ENCODE data around the gene KCNG2.

DNA sequence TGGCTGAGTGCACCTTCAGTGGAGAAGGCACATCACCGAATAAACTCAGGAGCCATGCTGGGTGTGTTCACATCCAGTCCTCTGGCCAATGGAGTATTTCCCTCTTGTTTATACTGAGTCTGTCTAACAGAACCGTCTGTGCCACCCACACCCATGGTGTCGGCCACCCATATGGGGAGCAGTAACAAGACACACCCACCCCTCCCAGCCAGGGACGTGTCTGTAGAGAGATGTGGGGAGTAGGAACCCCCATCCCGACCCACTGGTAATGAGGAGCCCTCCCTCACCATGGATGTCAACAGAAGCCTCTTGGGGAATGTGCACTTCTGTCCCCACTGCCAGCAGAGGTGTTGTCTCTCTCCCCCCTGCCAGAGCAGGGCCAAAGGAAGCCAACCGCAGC, 37.1 kb downstream of the KCNG2 start:
- TF ChIP-seq, protein P1, sequence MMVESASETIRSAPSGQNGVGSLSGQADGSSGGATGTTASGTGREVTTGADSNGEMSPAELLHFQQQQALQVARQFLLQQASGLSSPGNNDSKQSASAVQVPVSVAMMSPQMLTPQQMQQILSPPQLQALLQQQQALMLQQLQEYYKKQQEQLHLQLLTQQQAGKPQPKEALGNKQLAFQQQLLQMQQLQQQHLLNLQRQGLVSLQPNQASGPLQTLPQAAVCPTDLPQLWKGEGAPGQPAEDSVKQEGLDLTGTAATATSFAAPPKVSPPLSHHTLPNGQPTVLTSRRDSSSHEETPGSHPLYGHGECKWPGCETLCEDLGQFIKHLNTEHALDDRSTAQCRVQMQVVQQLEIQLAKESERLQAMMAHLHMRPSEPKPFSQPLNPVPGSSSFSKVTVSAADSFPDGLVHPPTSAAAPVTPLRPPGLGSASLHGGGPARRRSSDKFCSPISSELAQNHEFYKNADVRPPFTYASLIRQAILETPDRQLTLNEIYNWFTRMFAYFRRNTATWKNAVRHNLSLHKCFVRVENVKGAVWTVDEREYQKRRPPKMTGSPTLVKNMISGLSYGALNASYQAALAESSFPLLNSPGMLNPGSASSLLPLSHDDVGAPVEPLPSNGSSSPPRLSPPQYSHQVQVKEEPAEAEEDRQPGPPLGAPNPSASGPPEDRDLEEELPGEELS (CRISPR knock-in tag; IDR thresholded peaks at IDR 0.05; ENCODE audit: borderline replicate concordance), result no peak
- TF ChIP-seq MEF2D (tag; conservative IDR thresholded peaks at IDR 0.05; ENCODE audit: low read depth) (no peak), SMAD1 (IDR thresholded peaks at IDR 0.05; ENCODE audit: low read depth, low read length, partially characterized antibody) (no peak), NFRKB (IDR thresholded peaks at IDR 0.05; ENCODE audit: low read depth) (no peak), FOXA1 (IDR thresholded peaks at IDR 0.05; ENCODE audit: borderline replicate concordance) (no peak), MAFK (IDR thresholded peaks at IDR 0.05; ENCODE audit: low read length) (no peak), PPARD (CRISPR knock-in tag; IDR thresholded peaks at IDR 0.05) (no peak), ZBTB17 (CRISPR knock-in tag; IDR thresholded peaks at IDR 0.05) (no peak), GATA2 (CRISPR knock-in tag; IDR thresholded peaks at IDR 0.05) (no peak), TEAD4 (IDR thresholded peaks at IDR 0.05; ENCODE audit: low read length) (no peak), TEAD4 (CRISPR knock-in tag; IDR thresholded peaks at IDR 0.05; ENCODE audit: borderline replicate concordance) (no peak), RFX7 (CRISPR knock-in tag; IDR thresholded peaks at IDR 0.05) (no peak), POLR2A (conservative IDR thresholded peaks at IDR 0.05) (no peak), MYNN (IDR thresholded peaks at IDR 0.05) (no peak), MYNN (CRISPR knock-in tag; IDR thresholded peaks at IDR 0.05) (no peak)
- TF ChIP-seq, protein P2, sequence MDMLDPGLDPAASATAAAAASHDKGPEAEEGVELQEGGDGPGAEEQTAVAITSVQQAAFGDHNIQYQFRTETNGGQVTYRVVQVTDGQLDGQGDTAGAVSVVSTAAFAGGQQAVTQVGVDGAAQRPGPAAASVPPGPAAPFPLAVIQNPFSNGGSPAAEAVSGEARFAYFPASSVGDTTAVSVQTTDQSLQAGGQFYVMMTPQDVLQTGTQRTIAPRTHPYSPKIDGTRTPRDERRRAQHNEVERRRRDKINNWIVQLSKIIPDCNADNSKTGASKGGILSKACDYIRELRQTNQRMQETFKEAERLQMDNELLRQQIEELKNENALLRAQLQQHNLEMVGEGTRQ (CRISPR knock-in tag; IDR thresholded peaks at IDR 0.05), result no peak

Measured in K562 (cell line).